Stimulated activated CD4-positive, alpha-beta T cell treated with anti-CD3 and anti-CD28 coated beads, Interleukin-4, amount 100 ng/mL, for 48 hours (primary cell): Measurements from ENCODE around the gene MARS1.

Experiments used
- DNase-seq, 2 donors: peaks; one replicate each; pipeline ENCODE4 v3.0.0-alpha.2; 2020; ENCODE audit warnings: low read depth in 2 of 2

Gene MARS1

GRCh38 chr12:57471661-57472060 lies 16.2 kb upstream of the MARS1 start:
- no peak for DNase-seq

GRCh38 chr12:57472391-57472790 lies 15.5 kb upstream of the MARS1 start:
- DNase-seq: no peak

- DNase-seq: no peak
Measured at GRCh38 chr12:57473392-57473791, 14.5 kb upstream of the MARS1 start.

GRCh38 chr12:57473886-57474285 lies 14.0 kb upstream of the MARS1 start:
- DNase-seq: no peak

GRCh38 chr12:57474430-57474829 lies 13.4 kb upstream of the MARS1 start:
- no peak for DNase-seq

GRCh38 chr12:57474862-57475261 lies 13.0 kb upstream of the MARS1 start:
- no peak for DNase-seq

- no peak for DNase-seq
Measured at GRCh38 chr12:57475271-57476161, 12.4 kb upstream of the MARS1 start.

- peak; percentile 80 to 81 for DNase-seq
Measured at GRCh38 chr12:57476162-57476992, 11.5 kb upstream of the MARS1 start.

GRCh38 chr12:57476993-57477709 lies 10.7 kb upstream of the MARS1 start:
- no peak for DNase-seq

- no peak for DNase-seq
Measured at GRCh38 chr12:57477710-57478681, 9.9 kb upstream of the MARS1 start.

- DNase-seq: no peak
Measured at GRCh38 chr12:57479043-57479375, 8.9 kb upstream of the MARS1 start.

GRCh38 chr12:57479376-57480115 lies 8.3 kb upstream of the MARS1 start, which contains the start of gene ARHGAP9:
ARHGAP9 (minus strand) TSS chr12:57479866; CDS start chr12:57479406, 460 bp downstream.
- no peak for DNase-seq

GRCh38 chr12:57481671-57482070 lies 6.2 kb upstream of the MARS1 start:
- no peak for DNase-seq

GRCh38 chr12:57483466-57483865 lies 4.4 kb upstream of the MARS1 start:
- DNase-seq: no peak

- DNase-seq: no peak
Measured at GRCh38 chr12:57485695-57486094, 2.2 kb upstream of the MARS1 start.

GRCh38 chr12:57487055-57487596 lies 742 bp upstream of the MARS1 start:
- DNase-seq: no peak

- DNase-seq: no peak
Measured at GRCh38 chr12:57488402-57489156, 711 bp downstream of the MARS1 start.

- DNase-seq: no peak
Measured at GRCh38 chr12:57489157-57489641, 1.3 kb downstream of the MARS1 start.

GRCh38 chr12:57490126-57490525 lies 2.3 kb downstream of the MARS1 start:
- no peak for DNase-seq
